ENCODE measurements around the gene MAS1L.

MAS1L gene

DNA sequence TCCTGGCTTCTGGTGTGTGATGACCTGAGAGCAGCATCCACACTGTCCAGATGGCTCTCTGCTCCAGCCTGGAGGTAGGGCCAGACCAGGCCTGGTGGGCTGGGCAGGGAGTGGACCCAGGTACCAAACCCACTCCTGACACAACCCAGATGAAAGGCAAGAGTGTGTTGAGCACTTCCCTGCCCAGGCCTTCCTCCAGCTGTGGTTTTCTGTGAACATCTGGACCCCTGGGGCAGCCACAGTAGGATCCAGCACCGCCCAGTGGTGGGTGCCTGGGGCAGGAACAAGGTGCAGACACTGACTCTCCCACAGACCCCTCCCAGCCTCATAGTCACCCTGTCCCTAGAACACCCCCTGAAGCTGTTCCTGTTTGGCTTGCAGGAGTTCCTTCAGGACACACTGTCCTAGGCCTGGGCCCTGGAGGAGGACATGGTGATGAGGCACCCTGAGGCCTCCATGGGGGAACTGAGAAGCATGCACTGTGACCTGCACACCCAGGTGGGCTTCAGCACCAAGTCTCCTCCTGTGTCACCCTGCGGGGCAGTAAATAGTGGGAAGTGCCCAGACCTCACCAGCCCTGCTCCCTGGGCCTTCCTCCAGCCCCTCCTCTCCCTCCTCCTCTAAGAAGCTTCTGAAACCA, 43.0 kb upstream of the MAS1L start:
- H3K4me1 ChIP-seq (ENCODE audit: control insufficient read depth, low read length) = no peaks in the 10 kb centered on the region
- no peak overlapping the region for H3K4me3 ChIP-seq (ENCODE audit: low read length)
- H3F3A ChIP-seq (ENCODE audit: control insufficient read depth, insufficient read depth) = no peaks in the 10 kb centered on the region
- no peak overlapping the region for H3K27ac ChIP-seq (ENCODE audit: low read depth, low read length)
- H3K79me2 ChIP-seq (ENCODE audit: control insufficient read depth, low read length) = no peaks in the 10 kb centered on the region
- no peaks in the 10 kb centered on the region for H3K9me3 ChIP-seq (ENCODE audit: control insufficient read depth, insufficient read depth, low read length)
- no peak overlapping the region for H3K4me2 ChIP-seq (ENCODE audit: low read length)
- no peaks in the 10 kb centered on the region for H3K27me3 ChIP-seq (ENCODE audit: control insufficient read depth, low read length)
- H3K9me2 ChIP-seq (replicated peaks; ENCODE audit: control insufficient read depth, low read length) = no peaks in the 10 kb centered on the region
- H4K20me1 ChIP-seq (ENCODE audit: control insufficient read depth, insufficient read depth, low read depth, low read length) = no peaks in the 10 kb centered on the region
- no peaks in the 10 kb centered on the region for H3K36me3 ChIP-seq (ENCODE audit: control insufficient read depth, low read length)
- TF ChIP-seq, protein P1, sequence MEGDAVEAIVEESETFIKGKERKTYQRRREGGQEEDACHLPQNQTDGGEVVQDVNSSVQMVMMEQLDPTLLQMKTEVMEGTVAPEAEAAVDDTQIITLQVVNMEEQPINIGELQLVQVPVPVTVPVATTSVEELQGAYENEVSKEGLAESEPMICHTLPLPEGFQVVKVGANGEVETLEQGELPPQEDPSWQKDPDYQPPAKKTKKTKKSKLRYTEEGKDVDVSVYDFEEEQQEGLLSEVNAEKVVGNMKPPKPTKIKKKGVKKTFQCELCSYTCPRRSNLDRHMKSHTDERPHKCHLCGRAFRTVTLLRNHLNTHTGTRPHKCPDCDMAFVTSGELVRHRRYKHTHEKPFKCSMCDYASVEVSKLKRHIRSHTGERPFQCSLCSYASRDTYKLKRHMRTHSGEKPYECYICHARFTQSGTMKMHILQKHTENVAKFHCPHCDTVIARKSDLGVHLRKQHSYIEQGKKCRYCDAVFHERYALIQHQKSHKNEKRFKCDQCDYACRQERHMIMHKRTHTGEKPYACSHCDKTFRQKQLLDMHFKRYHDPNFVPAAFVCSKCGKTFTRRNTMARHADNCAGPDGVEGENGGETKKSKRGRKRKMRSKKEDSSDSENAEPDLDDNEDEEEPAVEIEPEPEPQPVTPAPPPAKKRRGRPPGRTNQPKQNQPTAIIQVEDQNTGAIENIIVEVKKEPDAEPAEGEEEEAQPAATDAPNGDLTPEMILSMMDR (IDR thresholded peaks at IDR 0.05; ENCODE audit: low read depth, low read length, poor library complexity, severe bottlenecking) = no peak
- TF ChIP-seq EZH2phosphoT487 (IDR thresholded peaks at IDR 0.05; ENCODE audit: borderline replicate concordance, low read length) = no peak

DNA sequence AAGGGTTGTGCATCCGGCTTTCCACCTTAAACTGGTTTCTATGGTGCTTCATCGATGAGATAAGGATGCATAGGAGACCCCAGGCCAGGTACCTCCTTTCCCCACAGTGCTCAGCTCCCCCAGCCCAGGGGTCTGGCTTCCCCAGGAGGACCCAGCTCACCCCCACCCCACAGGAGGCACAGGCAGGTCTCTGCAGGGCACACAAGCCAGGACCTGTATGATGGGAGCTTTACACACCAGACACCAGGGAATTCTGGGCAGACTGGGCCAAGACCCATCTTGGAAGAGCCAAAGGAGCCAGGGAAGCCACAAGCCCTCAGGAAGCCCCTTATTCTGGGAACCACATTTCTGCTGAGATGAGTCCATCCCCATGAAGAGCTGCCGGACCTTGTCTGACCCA, 42.2 kb upstream of the MAS1L start:
- H3K4me1 ChIP-seq (ENCODE audit: control insufficient read depth, low read length) = no peaks in the 10 kb centered on the region
- no peaks in the 10 kb centered on the region for H3F3A ChIP-seq (ENCODE audit: control insufficient read depth, insufficient read depth)
- H3K36me3 ChIP-seq (ENCODE audit: control insufficient read depth, low read length) = no peaks in the 10 kb centered on the region
- H3K27ac ChIP-seq (ENCODE audit: low read depth, low read length) = no peak overlapping the region
- no peaks in the 10 kb centered on the region for H3K27me3 ChIP-seq (ENCODE audit: control insufficient read depth, low read length)
- no peaks in the 10 kb centered on the region for H4K20me1 ChIP-seq (ENCODE audit: control insufficient read depth, insufficient read depth, low read depth, low read length)
- no peaks in the 10 kb centered on the region for H3K79me2 ChIP-seq (ENCODE audit: control insufficient read depth, low read length)
- H3K4me2 ChIP-seq (ENCODE audit: low read length) = no peak overlapping the region
- no peak for TF ChIP-seq EZH2phosphoT487 (IDR thresholded peaks at IDR 0.05; ENCODE audit: borderline replicate concordance, low read length)
- TF ChIP-seq, protein P1 (IDR thresholded peaks at IDR 0.05; ENCODE audit: low read depth, low read length, poor library complexity, severe bottlenecking) = no peak
- no peaks in the 10 kb centered on the region for H3K9me3 ChIP-seq (ENCODE audit: control insufficient read depth, insufficient read depth, low read length)
- no peaks in the 10 kb centered on the region for H3K9me2 ChIP-seq (replicated peaks; ENCODE audit: control insufficient read depth, low read length)
- H3K4me3 ChIP-seq (ENCODE audit: low read length) = no peak overlapping the region

GRCh38 chr6:29528988-29529560, 41.3 kb upstream of the MAS1L start:
- H3K4me3 ChIP-seq (ENCODE audit: low read length) = no peak overlapping the region
- no peak overlapping the region for H3K4me2 ChIP-seq (ENCODE audit: low read length)
- no peaks in the 10 kb centered on the region for H3F3A ChIP-seq (ENCODE audit: control insufficient read depth, insufficient read depth)
- no peak for TF ChIP-seq EZH2phosphoT487 (IDR thresholded peaks at IDR 0.05; ENCODE audit: borderline replicate concordance, low read length)
- TF ChIP-seq, protein P1 (IDR thresholded peaks at IDR 0.05; ENCODE audit: low read depth, low read length, poor library complexity, severe bottlenecking) = no peak
- no peak overlapping the region for H3K27ac ChIP-seq (ENCODE audit: low read depth, low read length)
- no peaks in the 10 kb centered on the region for H4K20me1 ChIP-seq (ENCODE audit: control insufficient read depth, insufficient read depth, low read depth, low read length)
- H3K4me1 ChIP-seq (ENCODE audit: control insufficient read depth, low read length) = no peaks in the 10 kb centered on the region
- no peaks in the 10 kb centered on the region for H3K79me2 ChIP-seq (ENCODE audit: control insufficient read depth, low read length)
- no peaks in the 10 kb centered on the region for H3K36me3 ChIP-seq (ENCODE audit: control insufficient read depth, low read length)
- H3K9me2 ChIP-seq (replicated peaks; ENCODE audit: control insufficient read depth, low read length) = no peaks in the 10 kb centered on the region
- no peaks in the 10 kb centered on the region for H3K9me3 ChIP-seq (ENCODE audit: control insufficient read depth, insufficient read depth, low read length)
- no peaks in the 10 kb centered on the region for H3K27me3 ChIP-seq (ENCODE audit: control insufficient read depth, low read length)
